ENCODE data around the gene DCST2. TPM values are rescaled to one million over a fixed set of nuclear protein-coding genes. Genes with fewer than 3 reads are reported as not detected.

DCST2 gene
- total and polyA plus RNA-seq, 9 of the 15 experiments (the other 6 are each of a cell fraction or from before 2014, with no cell fraction given): 0.09 to 0.49 (median 0.11) TPM; not detected in 3

DNA sequence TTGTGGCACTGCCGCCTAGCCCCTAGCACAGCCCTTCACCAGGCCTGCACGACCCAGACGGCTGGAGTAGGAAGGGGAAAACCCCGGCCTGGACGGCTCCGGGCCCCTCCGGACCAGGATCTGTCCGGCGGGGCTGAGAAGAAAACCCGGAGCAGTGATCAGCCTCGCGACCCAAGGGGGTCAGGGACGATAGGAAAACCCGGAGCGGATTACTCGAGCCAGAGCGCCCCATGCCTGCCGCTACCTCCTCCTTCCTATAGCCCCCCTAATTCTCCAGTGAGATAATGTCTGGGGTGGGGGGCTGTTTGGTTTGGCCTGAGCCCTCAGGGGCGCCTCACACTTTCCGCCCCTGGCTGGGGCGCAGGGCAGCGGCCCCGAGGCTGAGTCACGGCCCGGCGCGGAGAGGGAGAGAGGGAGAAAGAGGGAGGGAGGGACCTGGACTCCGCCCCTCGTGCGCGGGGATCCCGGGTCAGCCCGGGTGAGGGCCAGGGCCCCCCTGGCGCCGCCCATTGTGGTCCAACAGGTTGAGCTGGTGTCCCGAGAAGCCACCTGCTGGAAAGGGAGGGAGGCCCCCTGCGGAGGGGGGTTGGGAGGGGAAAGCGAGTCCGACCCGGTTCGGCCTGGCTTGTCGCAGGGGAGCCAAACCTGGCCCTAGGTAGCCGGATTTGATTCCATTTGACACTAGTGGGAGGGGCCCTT is 32.7 kb downstream of the DCST2 start (continued):
- TF ChIP-seq DEAF1 (CRISPR knock-in tag; IDR thresholded peaks at IDR 0.05) (no peak), DDX20 (tag; IDR thresholded peaks at IDR 0.05; ENCODE audit: low read depth) (no peak), L3MBTL2 (IDR thresholded peaks at IDR 0.05) (peak; percentile 92), PURB (CRISPR knock-in tag; IDR thresholded peaks at IDR 0.05; ENCODE audit: low read depth) (no peak), PHF8 (IDR thresholded peaks at IDR 0.05; ENCODE audit: borderline replicate concordance, low read length) (peak; percentile 66; the same call in 1 of the 2 replicates), PYGO2 (tag; IDR thresholded peaks at IDR 0.05) (0 out of 2 replicates have a peak, but pooled peaks have one; percentile 45), TCF7L2 (IDR thresholded peaks at IDR 0.05; ENCODE audit: low read depth, low read length) (no peak), EWSR1 (IDR thresholded peaks at IDR 0.05; ENCODE audit: borderline replicate concordance, low read depth, partially characterized antibody) (no peak), TBL1XR1 (IDR thresholded peaks at IDR 0.05; ENCODE audit: low read length in 2 of 2) (peak; percentile 45 to 56; a peak in 1 of 4 replicates), ZNF655 (CRISPR knock-in tag; IDR thresholded peaks at IDR 0.05) (no peak), FIP1L1 (IDR thresholded peaks at IDR 0.05; ENCODE audit: low read depth, low read length, poor library complexity, severe bottlenecking) (peak; percentile 84), ZFP36 (IDR thresholded peaks at IDR 0.05; ENCODE audit: low read depth, low read length, partially characterized antibody) (no peak), SREBF1 (IDR thresholded peaks at IDR 0.05; ENCODE audit: borderline replicate concordance, low read depth, low read length) (0 out of 2 replicates have a peak, but pooled peaks have one; percentile 46), XRCC4 (IDR thresholded peaks at IDR 0.05; ENCODE audit: extremely low read depth, insufficient read depth, insufficient read length) (no peak), GMEB1 (CRISPR knock-in tag; IDR thresholded peaks at IDR 0.05) (peak; percentile 44; the same call in 1 of the 2 replicates), LCOR (CRISPR knock-in tag; IDR thresholded peaks at IDR 0.05) (peak; percentile 63), ZNF444 (CRISPR knock-in tag; IDR thresholded peaks at IDR 0.05) (peak; percentile 71)
- TF ChIP-seq, protein P1, sequence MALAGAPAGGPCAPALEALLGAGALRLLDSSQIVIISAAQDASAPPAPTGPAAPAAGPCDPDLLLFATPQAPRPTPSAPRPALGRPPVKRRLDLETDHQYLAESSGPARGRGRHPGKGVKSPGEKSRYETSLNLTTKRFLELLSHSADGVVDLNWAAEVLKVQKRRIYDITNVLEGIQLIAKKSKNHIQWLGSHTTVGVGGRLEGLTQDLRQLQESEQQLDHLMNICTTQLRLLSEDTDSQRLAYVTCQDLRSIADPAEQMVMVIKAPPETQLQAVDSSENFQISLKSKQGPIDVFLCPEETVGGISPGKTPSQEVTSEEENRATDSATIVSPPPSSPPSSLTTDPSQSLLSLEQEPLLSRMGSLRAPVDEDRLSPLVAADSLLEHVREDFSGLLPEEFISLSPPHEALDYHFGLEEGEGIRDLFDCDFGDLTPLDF (CRISPR knock-in tag; IDR thresholded peaks at IDR 0.05): peak; percentile 60; the same call in 1 of the 2 replicates
- TF ChIP-seq, protein P2, sequence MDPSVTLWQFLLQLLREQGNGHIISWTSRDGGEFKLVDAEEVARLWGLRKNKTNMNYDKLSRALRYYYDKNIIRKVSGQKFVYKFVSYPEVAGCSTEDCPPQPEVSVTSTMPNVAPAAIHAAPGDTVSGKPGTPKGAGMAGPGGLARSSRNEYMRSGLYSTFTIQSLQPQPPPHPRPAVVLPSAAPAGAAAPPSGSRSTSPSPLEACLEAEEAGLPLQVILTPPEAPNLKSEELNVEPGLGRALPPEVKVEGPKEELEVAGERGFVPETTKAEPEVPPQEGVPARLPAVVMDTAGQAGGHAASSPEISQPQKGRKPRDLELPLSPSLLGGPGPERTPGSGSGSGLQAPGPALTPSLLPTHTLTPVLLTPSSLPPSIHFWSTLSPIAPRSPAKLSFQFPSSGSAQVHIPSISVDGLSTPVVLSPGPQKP (CRISPR knock-in tag; IDR thresholded peaks at IDR 0.05): no peak

Measured in K562 (cell line).